Measurements from ENCODE around the gene GHR.

- TF ChIP-seq POLR2A (IDR thresholded peaks at IDR 0.05) (no peak), CTCF (IDR thresholded peaks at IDR 0.05) (no peak)
These were observed 188.2 kb downstream of the GHR start for GRCh38 chr5:42611437-42611836.
